Mesenchymal stem cell (in vitro differentiated cells and primary cell): Measurements from ENCODE around the gene DPH7.
A peak's percentile ranks its signal among the peaks of the same experiment; 100 is the strongest.

Experiments used
- DNase-seq: peaks from one replicate; pipeline ENCODE4 v3.0.0-alpha.2; 2013
- H2AFZ ChIP-seq: one replicate; pipeline ENCODE4 v1.6.1; 2013; ENCODE audit warnings: low read depth, mild to moderate bottlenecking, control low read depth, inconsistent platforms, low read length, moderate library complexity
- H2AK5ac ChIP-seq: 2 replicates; pipeline ENCODE4 v1.6.1; 2013; ENCODE audit warnings: low read length, moderate library complexity, mild to moderate bottlenecking, inconsistent platforms; ENCODE audit not compliant: severe bottlenecking
- H2BK120ac ChIP-seq: one replicate; pipeline ENCODE4 v1.6.1; 2013; ENCODE audit warnings: low read depth, mild to moderate bottlenecking, inconsistent platforms, low read length, moderate library complexity
- H2BK12ac ChIP-seq, 2 experiments: one replicate each; pipeline ENCODE4 v1.6.1; 2013; ENCODE audit warnings: inconsistent platforms in 2 of 2, low read length in 2 of 2, mild to moderate bottlenecking in 2 of 2, moderate library complexity in 2 of 2, control low read depth in 1 of 2
- H2BK15ac ChIP-seq: one replicate; pipeline ENCODE4 v1.6.1; 2013; ENCODE audit warnings: mild to moderate bottlenecking, low read depth, inconsistent platforms; ENCODE audit not compliant: poor library complexity, severe bottlenecking
- H2BK5ac ChIP-seq: 2 replicates; pipeline ENCODE4 v1.6.1; 2013; ENCODE audit warnings: low read depth, mild to moderate bottlenecking, low read length, control low read depth, inconsistent platforms; ENCODE audit not compliant: poor library complexity, severe bottlenecking
- H3K14ac ChIP-seq, 2 experiments: one replicate each; pipeline ENCODE4 v1.6.1; 2013; ENCODE audit warnings: inconsistent platforms in 2 of 2, low read length in 2 of 2, control low read depth in 1 of 2, mild to moderate bottlenecking in 1 of 2, moderate library complexity in 1 of 2
- H3K18ac ChIP-seq, 2 experiments: one replicate each; pipeline ENCODE4 v1.6.1; 2013; ENCODE audit warnings: inconsistent platforms in 2 of 2, low read length in 2 of 2, control low read depth in 1 of 2, low read depth in 1 of 2, mild to moderate bottlenecking in 1 of 2
- H3K23ac ChIP-seq, 2 experiments: one replicate each; pipeline ENCODE4 v1.6.1; 2013; ENCODE audit warnings: inconsistent platforms in 2 of 2, low read length in 2 of 2, mild to moderate bottlenecking in 2 of 2, moderate library complexity in 2 of 2, control low read depth in 1 of 2
- H3K27ac ChIP-seq: 2 replicates; pipeline ENCODE4 v1.5.1; 2013; ENCODE audit warnings: mild to moderate bottlenecking, moderate library complexity, low read length, control low read depth, inconsistent platforms; ENCODE audit not compliant: poor library complexity, severe bottlenecking
- H3K27me3 ChIP-seq, 2 experiments: 2 replicates each; pipeline versions ENCODE4 v1.6.1 to v1.7.0; 2013; ENCODE audit warnings: low read length in 2 of 2, mild to moderate bottlenecking in 2 of 2, moderate library complexity in 2 of 2, control low read depth in 1 of 2, inconsistent platforms in 1 of 2; ENCODE audit not compliant: control insufficient read depth in 1 of 2, insufficient read depth in 1 of 2
- H3K36me3 ChIP-seq, 2 experiments: 2 replicates each; pipeline versions ENCODE4 v1.6.1 to v1.7.0; 2013; ENCODE audit warnings: low read length in 2 of 2, control low read depth in 1 of 2, inconsistent platforms in 1 of 2, low read depth in 1 of 2, mild to moderate bottlenecking in 1 of 2; ENCODE audit not compliant: insufficient read depth in 2 of 2, control insufficient read depth in 1 of 2
- H3K4ac ChIP-seq, 2 experiments: one replicate each; pipeline ENCODE4 v1.6.1; 2013; ENCODE audit warnings: inconsistent platforms in 2 of 2, low read length in 2 of 2, mild to moderate bottlenecking in 2 of 2, moderate library complexity in 2 of 2, control low read depth in 1 of 2, low read depth in 1 of 2
- H3K4me1 ChIP-seq: 2 replicates; pipeline ENCODE4 v1.6.1; 2013; ENCODE audit warnings: low read depth, low read length, control low read depth; ENCODE audit not compliant: control insufficient read depth, insufficient read depth
- H3K4me2 ChIP-seq: 2 replicates; pipeline ENCODE4 v1.6.1; 2013; ENCODE audit warnings: low read length, mild to moderate bottlenecking, inconsistent platforms; ENCODE audit not compliant: poor library complexity, severe bottlenecking
- H3K4me3 ChIP-seq, 2 experiments: 2 replicates each; pipeline versions ENCODE4 v1.5.1 to v1.7.0; 2013; ENCODE audit warnings: low read length in 2 of 2, mild to moderate bottlenecking in 2 of 2, control low read depth in 1 of 2, low read depth in 1 of 2; ENCODE audit not compliant: insufficient read depth in 1 of 2
- H3K79me1 ChIP-seq: replicated peaks from 2 replicates; pipeline ENCODE4 v1.6.1; 2013; ENCODE audit warnings: mild to moderate bottlenecking, control low read depth, low read length, inconsistent platforms; ENCODE audit not compliant: poor library complexity, severe bottlenecking
- H3K9ac ChIP-seq: 2 replicates; pipeline ENCODE4 v1.7.0; 2013; ENCODE audit warnings: mild to moderate bottlenecking, low read length, moderate library complexity
- H3K9me3 ChIP-seq: 2 replicates; pipeline ENCODE4 v1.7.0; 2013; ENCODE audit warnings: mild to moderate bottlenecking, low read length; ENCODE audit not compliant: control insufficient read depth
- H4K8ac ChIP-seq: one replicate; pipeline ENCODE4 v1.6.1; 2013; ENCODE audit warnings: inconsistent platforms, mild to moderate bottlenecking, low read length, moderate library complexity
- H4K91ac ChIP-seq: one replicate; pipeline ENCODE4 v1.6.1; 2013; ENCODE audit warnings: mild to moderate bottlenecking, low read length, inconsistent platforms
- WGBS: methylation state at CpG from one replicate; pipeline ENCODE4 v1.1.7; 2013; ENCODE audit warnings: mixed read lengths; 5-methylcytosine and 5-hydroxymethylcytosine counted together

Gene DPH7

DNA sequence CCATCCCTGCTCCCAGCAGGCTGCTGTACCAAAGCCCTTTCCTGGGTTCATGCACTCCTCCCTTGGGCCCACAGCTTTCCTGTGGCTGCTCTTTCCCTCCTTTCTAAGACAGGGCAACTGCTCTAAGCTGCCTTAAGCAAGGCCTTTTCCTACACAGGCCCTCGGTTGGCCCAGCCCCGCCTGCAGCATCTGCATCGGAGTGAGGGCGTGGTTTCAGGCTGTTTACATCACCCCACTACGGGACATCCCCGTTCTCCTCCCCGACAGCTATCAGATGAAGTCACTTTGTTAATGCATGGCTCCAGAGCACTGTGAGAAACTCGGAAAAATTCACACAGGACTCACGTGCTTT is 3.4 kb downstream of the DPH7 start:
- H3K27me3 ChIP-seq, result no peaks in the 10 kb centered on the region
- H3K23ac ChIP-seq, result no peak overlapping the region
- no peak overlapping the region for H2AK5ac ChIP-seq
- no peak overlapping the region for H3K4me3 ChIP-seq
- H3K79me1 ChIP-seq, result peaks cover 36% of the 10 kb centered on the region
- no peak overlapping the region for H2BK5ac ChIP-seq
- no peak for DNase-seq
- H3K18ac ChIP-seq, result no peak overlapping the region
- H2BK120ac ChIP-seq, result no peak overlapping the region
- no peak overlapping the region for H3K4ac ChIP-seq
- WGBS, result 92% methylated on average over 9 of the region's 9 CpGs
- H3K4me2 ChIP-seq, result no peak overlapping the region
- H3K14ac ChIP-seq, result no peak overlapping the region
- H4K8ac ChIP-seq, result no peak overlapping the region
- H3K27ac ChIP-seq, result no peak overlapping the region
- H3K9me3 ChIP-seq, result no peaks in the 10 kb centered on the region
- H3K9ac ChIP-seq, result peak overlapping the region; percentile 38
- H3K4me1 ChIP-seq, result peaks cover 21% of the 10 kb centered on the region
- H2BK15ac ChIP-seq, result no peak overlapping the region
- no peak overlapping the region for H2BK12ac ChIP-seq
- no peak overlapping the region for H4K91ac ChIP-seq
- H3K36me3 ChIP-seq, result peaks cover 50 to 51% of the 10 kb centered on the region in 2 experiments
- no peak overlapping the region for H2AFZ ChIP-seq

- H3K27ac ChIP-seq, result no peak overlapping the region
- no peaks in the 10 kb centered on the region for H3K9me3 ChIP-seq
- H2AFZ ChIP-seq, result no peak overlapping the region
- H3K79me1 ChIP-seq, result peaks cover 45% of the 10 kb centered on the region
- H3K4me3 ChIP-seq, result no peak overlapping the region
- H2BK5ac ChIP-seq, result no peak overlapping the region
- H4K91ac ChIP-seq, result no peak overlapping the region
- H4K8ac ChIP-seq, result no peak overlapping the region
- no peak overlapping the region for H3K18ac ChIP-seq
- no peak overlapping the region for H3K4ac ChIP-seq
- H3K23ac ChIP-seq, result no peak overlapping the region
- no peak overlapping the region for H3K14ac ChIP-seq
- no peak overlapping the region for H3K4me2 ChIP-seq
- no peak overlapping the region for H2BK120ac ChIP-seq
- DNase-seq, result no peak
- H3K4me1 ChIP-seq, result peaks cover 13% of the 10 kb centered on the region
- H3K9ac ChIP-seq, result no peak overlapping the region
- no peak overlapping the region for H2AK5ac ChIP-seq
- 94% methylated on average over 10 of the region's 10 CpGs for WGBS
- no peak overlapping the region for H2BK12ac ChIP-seq
- no peaks in the 10 kb centered on the region for H3K27me3 ChIP-seq
- peaks cover 50 to 55% of the 10 kb centered on the region in 2 experiments for H3K36me3 ChIP-seq
- no peak overlapping the region for H2BK15ac ChIP-seq
Measured at GRCh38 chr9:137574192-137574591, 4.5 kb downstream of the DPH7 start.

DNA sequence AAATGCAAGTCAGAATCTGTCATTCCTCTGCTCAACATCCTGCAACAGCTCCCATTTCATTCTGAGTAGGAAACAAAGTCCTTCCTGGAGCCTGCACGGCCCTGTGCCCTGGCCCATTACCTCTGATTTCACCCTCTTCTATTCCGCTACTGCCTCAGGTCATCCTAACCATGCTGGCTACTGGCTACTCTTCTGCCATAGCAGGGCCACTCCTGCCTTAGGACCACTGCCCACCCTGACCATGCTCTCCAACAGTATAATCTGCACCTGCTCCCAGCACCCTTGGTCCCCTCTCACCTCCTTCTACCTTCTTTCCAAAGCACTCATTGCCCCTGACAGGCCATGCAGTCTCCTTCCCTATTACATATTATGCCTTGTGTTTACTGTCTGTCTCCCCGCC is 8.2 kb downstream of the DPH7 start:
- Histone ChIP-seq H3K4me3 (no peak overlapping the region), H3K23ac (no peak overlapping the region), H3K4me1 (peaks cover 1% of the 10 kb centered on the region), H2BK15ac (no peak overlapping the region), H3K18ac (no peak overlapping the region), H3K4me2 (no peak overlapping the region), H4K91ac (no peak overlapping the region), H3K27ac (no peak overlapping the region), H2AK5ac (no peak overlapping the region), H3K9ac (no peak overlapping the region), H3K36me3 (peaks cover 47 to 55% of the 10 kb centered on the region in 2 experiments), H3K14ac (no peak overlapping the region), H2BK5ac (no peak overlapping the region), H2BK12ac (no peak overlapping the region), H2AFZ (no peak overlapping the region), H4K8ac (no peak overlapping the region), H3K9me3 (no peaks in the 10 kb centered on the region), H3K79me1 (peaks cover 44% of the 10 kb centered on the region), H3K27me3 (no peaks in the 10 kb centered on the region), H3K4ac (no peak overlapping the region), H2BK120ac (no peak overlapping the region)
- WGBS, result 97% methylated on average over 3 of the region's 3 CpGs
- no peak for DNase-seq

- Histone ChIP-seq H3K4ac (no peak overlapping the region), H4K91ac (no peak overlapping the region), H3K9ac (no peak overlapping the region), H3K23ac (no peak overlapping the region), H3K27ac (no peak overlapping the region), H3K4me3 (no peak overlapping the region), H2BK5ac (no peak overlapping the region), H2AFZ (no peak overlapping the region), H2BK120ac (no peak overlapping the region), H3K27me3 (no peaks in the 10 kb centered on the region), H3K9me3 (no peaks in the 10 kb centered on the region), H3K18ac (no peak overlapping the region), H3K79me1 (peaks cover 39% of the 10 kb centered on the region), H2AK5ac (no peak overlapping the region), H2BK15ac (no peak overlapping the region), H3K36me3 (peaks cover 43 to 51% of the 10 kb centered on the region in 2 experiments), H4K8ac (no peak overlapping the region), H3K14ac (no peak overlapping the region), H2BK12ac (no peak overlapping the region), H3K4me1 (peaks cover 2% of the 10 kb centered on the region), H3K4me2 (no peak overlapping the region)
- WGBS, result 97% methylated on average over 5 of the region's 5 CpGs
- DNase-seq, result no peak
Measured at GRCh38 chr9:137569609-137570203, 9.0 kb downstream of the DPH7 start.
